SK-N-MC (cell line): ENCODE results near the gene CHST4.

Source experiments
- EZH2 ChIP-seq: fragments of 200-600 bp; sonication (generic); IDR thresholded peaks from one replicate; pipeline ENCODE4 v1.6.1; 2017; ENCODE audit warnings: antibody characterized with exemption
- POLR2AphosphoS5 ChIP-seq: IDR thresholded peaks from 2 replicates; pipeline ENCODE4 v1.6.1; 2012; ENCODE audit warnings: mild to moderate bottlenecking, low read depth, low read length, borderline replicate concordance

GRCh38 chr16:71515026-71515425, 11.2 kb upstream of the CHST4 start:
- no peak for TF ChIP-seq POLR2AphosphoS5
- TF ChIP-seq EZH2, result no peak
